ENCODE results near the gene RGS10. TPM values are rescaled to one million over a fixed set of nuclear protein-coding genes. Genes with fewer than 3 reads are reported as not detected.

The RGS10 gene
- total RNA-seq, 1 experiment from 2014 or later: 27.7 TPM

GRCh38 chr10:119520283-119520682 is 22.2 kb downstream of the RGS10 start:
- H3K4me3 ChIP-seq: no peak overlapping the region
- H3K4me1 ChIP-seq (replicated peaks): peaks cover 51% of the 10 kb centered on the region
- H3K27ac ChIP-seq: no peak overlapping the region
- H3K9me3 ChIP-seq (replicated peaks): no peaks in the 10 kb centered on the region
- H3K27me3 ChIP-seq (replicated peaks): no peaks in the 10 kb centered on the region
- peaks cover 11% of the 10 kb centered on the region; the same call in 1 of the 2 replicates for H3K36me3 ChIP-seq
- DNase-seq (ENCODE audit: low read depth in 1 of 2, low spot score in 2 of 2): no peak

- Histone ChIP-seq H3K4me1 (replicated peaks) (peaks cover 48% of the 10 kb centered on the region), H3K9me3 (replicated peaks) (no peaks in the 10 kb centered on the region), H3K27ac (no peak overlapping the region), H3K4me3 (no peak overlapping the region), H3K36me3 (peaks cover 8% of the 10 kb centered on the region; the same call in 1 of the 2 replicates), H3K27me3 (replicated peaks) (no peaks in the 10 kb centered on the region)
- DNase-seq (ENCODE audit: low read depth in 1 of 2, low spot score in 2 of 2): no peak
Observed at GRCh38 chr10:119518936-119519335, 23.6 kb downstream of the RGS10 start.

- Histone ChIP-seq H3K27me3 (replicated peaks) (no peaks in the 10 kb centered on the region), H3K4me1 (replicated peaks) (peaks cover 41% of the 10 kb centered on the region), H3K27ac (0 out of 2 replicates have a peak overlapping the region, but pooled peaks have one; percentile 30), H3K4me3 (no peak overlapping the region), H3K9me3 (replicated peaks) (no peaks in the 10 kb centered on the region), H3K36me3 (no peaks in the 10 kb centered on the region; the same call in 1 of the 2 replicates)
- no peak for DNase-seq (ENCODE audit: low read depth in 1 of 2, low spot score in 2 of 2)
Observed at GRCh38 chr10:119518176-119518575, 24.3 kb downstream of the RGS10 start.

- peak; percentile 35 to 60 for DNase-seq (ENCODE audit: low read depth in 1 of 2, low spot score in 2 of 2)
- Histone ChIP-seq H3K36me3 (peaks cover 4% of the 10 kb centered on the region), H3K4me1 (replicated peaks) (peaks cover 35% of the 10 kb centered on the region), H3K27me3 (replicated peaks) (no peaks in the 10 kb centered on the region), H3K27ac (peak overlapping the region; percentile 30; the same call in 1 of the 2 replicates), H3K4me3 (no peak overlapping the region), H3K9me3 (replicated peaks) (no peaks in the 10 kb centered on the region)
Observed at GRCh38 chr10:119517235-119518141, 25.0 kb downstream of the RGS10 start.

GRCh38 chr10:119516381-119517234 is 25.9 kb downstream of the RGS10 start:
- Histone ChIP-seq H3K36me3 (peaks cover 4% of the 10 kb centered on the region), H3K9me3 (replicated peaks) (no peaks in the 10 kb centered on the region), H3K4me3 (no peak overlapping the region), H3K4me1 (replicated peaks) (peaks cover 26% of the 10 kb centered on the region), H3K27me3 (replicated peaks) (no peaks in the 10 kb centered on the region), H3K27ac (0 out of 2 replicates have a peak overlapping the region, but pooled peaks have one; percentile 30)
- no peak for DNase-seq (ENCODE audit: low read depth in 1 of 2, low spot score in 2 of 2)

GRCh38 chr10:119515511-119516045 is 26.9 kb downstream of the RGS10 start:
- no peak overlapping the region for H3K4me3 ChIP-seq
- peaks cover 18% of the 10 kb centered on the region for H3K4me1 ChIP-seq (replicated peaks)
- no peaks in the 10 kb centered on the region for H3K9me3 ChIP-seq (replicated peaks)
- no peak overlapping the region for H3K27ac ChIP-seq
- no peak for DNase-seq (ENCODE audit: low read depth in 1 of 2, low spot score in 2 of 2)
- no peaks in the 10 kb centered on the region for H3K27me3 ChIP-seq (replicated peaks)
- H3K36me3 ChIP-seq: peaks cover 4% of the 10 kb centered on the region

- Histone ChIP-seq H3K4me3 (no peak overlapping the region), H3K9me3 (replicated peaks) (no peaks in the 10 kb centered on the region), H3K4me1 (replicated peaks) (peaks cover 18% of the 10 kb centered on the region), H3K27me3 (replicated peaks) (no peaks in the 10 kb centered on the region), H3K36me3 (peaks cover 4% of the 10 kb centered on the region), H3K27ac (no peak overlapping the region)
- DNase-seq (ENCODE audit: low read depth in 1 of 2, low spot score in 2 of 2): no peak
Observed at GRCh38 chr10:119514819-119515218, 27.7 kb downstream of the RGS10 start.

- Histone ChIP-seq H3K4me3 (no peak overlapping the region), H3K27me3 (replicated peaks) (no peaks in the 10 kb centered on the region), H3K9me3 (replicated peaks) (no peaks in the 10 kb centered on the region), H3K27ac (no peak overlapping the region), H3K4me1 (replicated peaks) (peaks cover 5% of the 10 kb centered on the region), H3K36me3 (peaks cover 4% of the 10 kb centered on the region)
- DNase-seq (ENCODE audit: low read depth in 1 of 2, low spot score in 2 of 2): no peak
Observed at GRCh38 chr10:119511828-119512515, 30.5 kb downstream of the RGS10 start.

- DNase-seq (ENCODE audit: low read depth in 1 of 2, low spot score in 2 of 2): no peak
- peaks cover 4% of the 10 kb centered on the region for H3K36me3 ChIP-seq
Observed at GRCh38 chr10:119509909-119510451, 32.5 kb downstream of the RGS10 start.

GRCh38 chr10:119507115-119507514 is 35.4 kb downstream of the RGS10 start:
- no peak overlapping the region for H3K27ac ChIP-seq
- H3K36me3 ChIP-seq: no peaks in the 10 kb centered on the region
- no peak for DNase-seq (ENCODE audit: low read depth in 1 of 2, low spot score in 2 of 2)
- no peaks in the 10 kb centered on the region for H3K9me3 ChIP-seq (replicated peaks)
- H3K27me3 ChIP-seq (replicated peaks): no peaks in the 10 kb centered on the region
- H3K4me3 ChIP-seq: no peak overlapping the region
- H3K4me1 ChIP-seq (replicated peaks): no peaks in the 10 kb centered on the region

More at GRCh38 chr10:119509909-119510451, 32.5 kb downstream of the RGS10 start:
- Histone ChIP-seq H3K9me3 (replicated peaks) (no peaks in the 10 kb centered on the region), H3K4me1 (replicated peaks) (no peaks in the 10 kb centered on the region), H3K27me3 (replicated peaks) (no peaks in the 10 kb centered on the region), H3K4me3 (no peak overlapping the region), H3K27ac (no peak overlapping the region)

GRCh38 chr10:119505588-119506315 is 36.8 kb downstream of the RGS10 start:
- Histone ChIP-seq H3K36me3 (no peaks in the 10 kb centered on the region), H3K9me3 (replicated peaks) (no peaks in the 10 kb centered on the region), H3K27me3 (replicated peaks) (no peaks in the 10 kb centered on the region), H3K4me1 (replicated peaks) (no peaks in the 10 kb centered on the region), H3K4me3 (no peak overlapping the region), H3K27ac (no peak overlapping the region)
- no peak for DNase-seq (ENCODE audit: low read depth in 1 of 2, low spot score in 2 of 2)

GRCh38 chr10:119505131-119505551 is 37.4 kb downstream of the RGS10 start:
- no peaks in the 10 kb centered on the region for H3K4me1 ChIP-seq (replicated peaks)
- H3K9me3 ChIP-seq (replicated peaks): no peaks in the 10 kb centered on the region
- no peak overlapping the region for H3K27ac ChIP-seq
- no peak for DNase-seq (ENCODE audit: low read depth in 1 of 2, low spot score in 2 of 2)
- no peaks in the 10 kb centered on the region for H3K36me3 ChIP-seq
- H3K4me3 ChIP-seq: no peak overlapping the region
- no peaks in the 10 kb centered on the region for H3K27me3 ChIP-seq (replicated peaks)
